Measurements from ENCODE around the gene B3GALT5. TPM values are rescaled to one million over a fixed set of nuclear protein-coding genes. Genes with fewer than 3 reads are reported as not detected.
A peak's percentile ranks its signal among the peaks of the same experiment; 100 is the strongest.

The B3GALT5 gene
- total RNA-seq, 6 experiments from 2014 or later, result 0.36 to 0.84 (median 0.68) TPM

GRCh38 chr21:39675590-39675989, 62.9 kb downstream of the B3GALT5 start:
- H3K9me3 Mint-ChIP-seq, result no peaks in the 10 kb centered on the region
- peaks cover 30% of the 10 kb centered on the region for H3K27me3 Mint-ChIP-seq (ENCODE audit: insufficient read depth)
- H3K36me3 Mint-ChIP-seq (ENCODE audit: low read depth), result 0 out of 2 replicates have a peak, but pooled peaks cover 6% of the 10 kb centered on the region
- no peak for TF ChIP-seq CTCF (IDR thresholded peaks at IDR 0.05)
- H3K27ac Mint-ChIP-seq, result no peak overlapping the region
- no peak overlapping the region for H3K4me3 Mint-ChIP-seq
- peaks cover 6% of the 10 kb centered on the region; the same call in 1 of the 2 replicates for H3K4me1 Mint-ChIP-seq (ENCODE audit: low read depth)
- no peak for DNase-seq

GRCh38 chr21:39675993-39676661, 63.4 kb downstream of the B3GALT5 start:
- Mint-ChIP-seq H3K27me3 (ENCODE audit: insufficient read depth) (peaks cover 27% of the 10 kb centered on the region), H3K4me1 (ENCODE audit: low read depth) (peaks cover 6% of the 10 kb centered on the region; the same call in 1 of the 2 replicates), H3K36me3 (ENCODE audit: low read depth) (0 out of 2 replicates have a peak, but pooled peaks cover 6% of the 10 kb centered on the region), H3K4me3 (no peak overlapping the region; the same call in 1 of the 2 replicates), H3K9me3 (no peaks in the 10 kb centered on the region), H3K27ac (no peak overlapping the region)
- TF ChIP-seq CTCF (IDR thresholded peaks at IDR 0.05), result no peak
- no peak for DNase-seq

GRCh38 chr21:39680216-39680615, 67.5 kb downstream of the B3GALT5 start:
- no peak for TF ChIP-seq CTCF (IDR thresholded peaks at IDR 0.05)
- H3K36me3 Mint-ChIP-seq (ENCODE audit: low read depth), result 0 out of 2 replicates have a peak, but pooled peaks cover 6% of the 10 kb centered on the region

GRCh38 chr21:39681257-39681656, 68.5 kb downstream of the B3GALT5 start:
- H3K4me3 Mint-ChIP-seq, result no peak overlapping the region
- no peak overlapping the region for H3K27ac Mint-ChIP-seq
- peaks cover 7% of the 10 kb centered on the region for H3K27me3 Mint-ChIP-seq (ENCODE audit: insufficient read depth)
- 0 out of 2 replicates have a peak, but pooled peaks cover 6% of the 10 kb centered on the region for H3K36me3 Mint-ChIP-seq (ENCODE audit: low read depth)
- no peak for TF ChIP-seq CTCF (IDR thresholded peaks at IDR 0.05)
- H3K9me3 Mint-ChIP-seq, result no peaks in the 10 kb centered on the region
- H3K4me1 Mint-ChIP-seq (ENCODE audit: low read depth), result peaks cover 15% of the 10 kb centered on the region
- no peak for DNase-seq

More at GRCh38 chr21:39680216-39680615, 67.5 kb downstream of the B3GALT5 start:
- H3K9me3 Mint-ChIP-seq, result no peaks in the 10 kb centered on the region
- DNase-seq, result no peak
- H3K4me3 Mint-ChIP-seq, result no peak overlapping the region
- peaks cover 18% of the 10 kb centered on the region for H3K4me1 Mint-ChIP-seq (ENCODE audit: low read depth)
- H3K27me3 Mint-ChIP-seq (ENCODE audit: insufficient read depth), result peaks cover 7% of the 10 kb centered on the region
- no peak overlapping the region for H3K27ac Mint-ChIP-seq

- peak; percentile 62 for DNase-seq
- Mint-ChIP-seq H3K4me1 (ENCODE audit: low read depth) (peaks cover 12% of the 10 kb centered on the region), H3K27me3 (ENCODE audit: insufficient read depth) (peaks cover 7% of the 10 kb centered on the region), H3K4me3 (no peak overlapping the region), H3K36me3 (ENCODE audit: low read depth) (0 out of 2 replicates have a peak, but pooled peaks cover 6% of the 10 kb centered on the region), H3K27ac (peak overlapping the region; percentile 61; the same call in 1 of the 2 replicates), H3K9me3 (no peaks in the 10 kb centered on the region)
- TF ChIP-seq CTCF (IDR thresholded peaks at IDR 0.05), result no peak
Observed at GRCh38 chr21:39681845-39682244, 69.1 kb downstream of the B3GALT5 start.
